ENCODE data around the gene IDUA.

IDUA gene

GRCh38 chr4:1030031-1030430 is 43.2 kb downstream of the IDUA start:
- Histone ChIP-seq H3K4me3 (replicated peaks; ENCODE audit: insufficient read depth, low read length) (no peak overlapping the region), H3K27me3 (ENCODE audit: insufficient read depth, poor library complexity, severe bottlenecking) (no peaks in the 10 kb centered on the region), H3K27ac (replicated peaks) (no peak overlapping the region)
- no peak for TF ChIP-seq CTCF (IDR thresholded peaks at IDR 0.05; ENCODE audit: insufficient read depth, low read length)
- no peak for TF ChIP-seq REST (IDR thresholded peaks at IDR 0.05; ENCODE audit: insufficient replicate concordance, low read depth)
- TF ChIP-seq POLR2AphosphoS5 (IDR thresholded peaks at IDR 0.05; ENCODE audit: low read depth): no peak
- no peak for TF ChIP-seq SPI1 (IDR thresholded peaks at IDR 0.05; ENCODE audit: borderline replicate concordance, low read depth)
- TF ChIP-seq GABPA (IDR thresholded peaks at IDR 0.05; ENCODE audit: low read depth): no peak
- no peak for DNase-seq (ENCODE audit: low read depth in 1 of 2, low spot score in 1 of 2)

GRCh38 chr4:1030559-1030958 is 43.7 kb downstream of the IDUA start:
- no peak overlapping the region for H3K27ac ChIP-seq (replicated peaks)
- no peak overlapping the region for H3K4me3 ChIP-seq (replicated peaks; ENCODE audit: insufficient read depth, low read length)
- TF ChIP-seq GABPA (IDR thresholded peaks at IDR 0.05; ENCODE audit: low read depth): no peak
- no peak for TF ChIP-seq POLR2AphosphoS5 (IDR thresholded peaks at IDR 0.05; ENCODE audit: low read depth)
- TF ChIP-seq REST (IDR thresholded peaks at IDR 0.05; ENCODE audit: insufficient replicate concordance, low read depth): no peak
- no peak for TF ChIP-seq SPI1 (IDR thresholded peaks at IDR 0.05; ENCODE audit: borderline replicate concordance, low read depth)
- no peak for TF ChIP-seq CTCF (IDR thresholded peaks at IDR 0.05; ENCODE audit: insufficient read depth, low read length)
- no peaks in the 10 kb centered on the region for H3K27me3 ChIP-seq (ENCODE audit: insufficient read depth, poor library complexity, severe bottlenecking)
- DNase-seq (ENCODE audit: low read depth in 1 of 2, low spot score in 1 of 2): no peak

GRCh38 chr4:1031346-1031745 is 44.5 kb downstream of the IDUA start:
- DNase-seq (ENCODE audit: low read depth in 1 of 2, low spot score in 1 of 2): no peak
- no peak for TF ChIP-seq REST (IDR thresholded peaks at IDR 0.05; ENCODE audit: insufficient replicate concordance, low read depth)
- TF ChIP-seq GABPA (IDR thresholded peaks at IDR 0.05; ENCODE audit: low read depth): no peak
- no peak for TF ChIP-seq CTCF (IDR thresholded peaks at IDR 0.05; ENCODE audit: insufficient read depth, low read length)
- TF ChIP-seq POLR2AphosphoS5 (IDR thresholded peaks at IDR 0.05; ENCODE audit: low read depth): no peak
- TF ChIP-seq SPI1 (IDR thresholded peaks at IDR 0.05; ENCODE audit: borderline replicate concordance, low read depth): no peak
- H3K27ac ChIP-seq (replicated peaks): no peak overlapping the region
- H3K27me3 ChIP-seq (ENCODE audit: insufficient read depth, poor library complexity, severe bottlenecking): no peaks in the 10 kb centered on the region
- no peak overlapping the region for H3K4me3 ChIP-seq (replicated peaks; ENCODE audit: insufficient read depth, low read length)

All from HL-60 (cell line).